ENCODE data around the gene TAF1C. TPM values are rescaled to one million over a fixed set of nuclear protein-coding genes. Genes with fewer than 3 reads are reported as not detected.

Gene TAF1C
- total RNA-seq, 1 experiment from 2014 or later: 78.5 TPM

GRCh38 chr16:84159007-84159406 lies 27.9 kb downstream of the TAF1C start:
- no peak for TF ChIP-seq CTCF (IDR thresholded peaks at IDR 0.05; ENCODE audit: unreplicated experiment)
- H3K36me3 Mint-ChIP-seq (ENCODE audit: insufficient read depth, unreplicated experiment): peaks cover 6% of the 10 kb centered on the region
- DNase-seq: no peak
- no peak overlapping the region for H3K4me3 Mint-ChIP-seq (ENCODE audit: low read depth, unreplicated experiment)
- no TSS peak for BruUV-seq (replicated peaks)
- no peak overlapping the region for H3K27ac Mint-ChIP-seq (ENCODE audit: unreplicated experiment)
- no peaks in the 10 kb centered on the region for H3K9me3 Mint-ChIP-seq (ENCODE audit: low read depth, unreplicated experiment)
- H3K27me3 Mint-ChIP-seq (ENCODE audit: unreplicated experiment): peaks cover 46% of the 10 kb centered on the region
- H3K4me1 Mint-ChIP-seq (ENCODE audit: low read depth, unreplicated experiment): no peaks in the 10 kb centered on the region
- intact Hi-C loops (cut with micrococcal nuclease; ENCODE audit: unreplicated experiment): no loop called here
- CTCF ChIA-PET: no interaction called here

- DNase-seq: peak; percentile 39
- H3K36me3 Mint-ChIP-seq (ENCODE audit: insufficient read depth, unreplicated experiment): peaks cover 6% of the 10 kb centered on the region
- no peaks in the 10 kb centered on the region for H3K4me1 Mint-ChIP-seq (ENCODE audit: low read depth, unreplicated experiment)
- CTCF ChIA-PET: interaction anchor here (0.7 to 2.3 kb wide), 9 partner anchors 11 to 313 kb away, joined by 3 to 18 read pairs (median 5); partner anchors contain the start of genes DNAAF1, HSDL1, MBTPS1 and TAF1C
- H3K27me3 Mint-ChIP-seq (ENCODE audit: unreplicated experiment): peaks cover 33% of the 10 kb centered on the region
- TF ChIP-seq CTCF (IDR thresholded peaks at IDR 0.05; ENCODE audit: unreplicated experiment): no peak
- intact Hi-C loops (cut with micrococcal nuclease; ENCODE audit: unreplicated experiment): no loop called here
- peak overlapping the region; percentile 10 for H3K27ac Mint-ChIP-seq (ENCODE audit: unreplicated experiment)
- no TSS peak for BruUV-seq (replicated peaks)
- H3K4me3 Mint-ChIP-seq (ENCODE audit: low read depth, unreplicated experiment): no peak overlapping the region
- no peaks in the 10 kb centered on the region for H3K9me3 Mint-ChIP-seq (ENCODE audit: low read depth, unreplicated experiment)
These were observed 30.5 kb downstream of the TAF1C start for GRCh38 chr16:84156342-84156784.

- Mint-ChIP-seq H3K27ac (ENCODE audit: unreplicated experiment) (no peak overlapping the region), H3K36me3 (ENCODE audit: insufficient read depth, unreplicated experiment) (peaks cover 6% of the 10 kb centered on the region), H3K27me3 (ENCODE audit: unreplicated experiment) (peaks cover 35% of the 10 kb centered on the region), H3K9me3 (ENCODE audit: low read depth, unreplicated experiment) (no peaks in the 10 kb centered on the region), H3K4me3 (ENCODE audit: low read depth, unreplicated experiment) (no peak overlapping the region), H3K4me1 (ENCODE audit: low read depth, unreplicated experiment) (no peaks in the 10 kb centered on the region)
- intact Hi-C loops (cut with micrococcal nuclease; ENCODE audit: unreplicated experiment): no loop called here
- no TSS peak for BruUV-seq (replicated peaks)
- CTCF ChIA-PET: interaction anchor here (1.2 to 2.3 kb wide), 4 partner anchors 20 to 71 kb away, joined by 4 to 18 read pairs (median 9); partner anchors contain the start of genes MBTPS1 and TAF1C
- TF ChIP-seq CTCF (IDR thresholded peaks at IDR 0.05; ENCODE audit: unreplicated experiment): no peak
- DNase-seq: no peak
These were observed 31.1 kb downstream of the TAF1C start for GRCh38 chr16:84155771-84156170.

- Mint-ChIP-seq H3K4me3 (ENCODE audit: low read depth, unreplicated experiment) (no peak overlapping the region), H3K4me1 (ENCODE audit: low read depth, unreplicated experiment) (no peaks in the 10 kb centered on the region), H3K27me3 (ENCODE audit: unreplicated experiment) (peaks cover 41% of the 10 kb centered on the region), H3K36me3 (ENCODE audit: insufficient read depth, unreplicated experiment) (peaks cover 6% of the 10 kb centered on the region), H3K27ac (ENCODE audit: unreplicated experiment) (no peak overlapping the region), H3K9me3 (ENCODE audit: low read depth, unreplicated experiment) (no peaks in the 10 kb centered on the region)
- DNase-seq: no peak
- no peak for TF ChIP-seq CTCF (IDR thresholded peaks at IDR 0.05; ENCODE audit: unreplicated experiment)
- intact Hi-C loops (cut with micrococcal nuclease; ENCODE audit: unreplicated experiment): no loop called here
- no TSS peak for BruUV-seq (replicated peaks)
- CTCF ChIA-PET: no interaction called here
These were observed 31.6 kb downstream of the TAF1C start for GRCh38 chr16:84155226-84155625.
